ENCODE results near the gene MAP1S. TPM values are rescaled to one million over a fixed set of nuclear protein-coding genes. Genes with fewer than 3 reads are reported as not detected.

MAP1S gene
- total RNA-seq, 2 experiments from 2014 or later, result 18.1 to 21.4 TPM

DNA sequence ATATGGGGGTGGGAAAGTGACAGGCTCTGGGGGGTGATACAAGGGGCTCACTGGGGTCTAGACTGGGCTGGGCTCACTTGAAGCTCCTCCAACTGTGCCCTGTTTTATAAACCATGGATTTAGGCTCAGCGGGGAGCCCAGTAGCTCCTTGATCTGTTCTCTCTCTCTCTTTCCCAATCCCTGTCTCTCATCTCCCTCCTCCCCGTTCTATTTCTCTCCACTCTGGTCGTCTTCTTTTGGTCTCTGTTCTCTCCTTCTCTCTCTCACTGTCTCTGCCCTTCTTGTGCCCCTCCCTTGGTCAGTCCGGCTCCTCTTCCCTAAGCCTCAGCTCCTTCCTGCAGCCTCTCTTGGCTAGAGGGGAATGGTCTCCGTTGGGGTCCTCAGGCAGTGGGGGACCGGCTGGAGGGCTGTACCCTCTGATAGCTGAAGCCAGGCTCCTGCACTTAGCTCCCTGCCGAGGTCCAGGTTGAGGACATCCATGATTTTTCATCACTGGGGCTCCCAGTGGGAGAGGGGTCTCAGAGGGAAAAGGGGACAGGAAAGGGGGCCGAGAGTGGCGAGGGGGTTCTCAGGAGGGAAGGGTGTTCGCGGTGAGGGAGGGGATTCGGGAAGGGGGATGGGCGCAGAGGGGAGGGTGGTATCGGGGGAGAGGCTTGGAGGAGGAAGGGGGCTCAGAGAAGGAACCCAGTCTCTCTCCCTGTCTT, 39.6 kb upstream of the MAP1S start:
- Mint-ChIP-seq H3K9me3 (no peaks in the 10 kb centered on the region), H3K4me3 (no peak overlapping the region), H3K4me1 (ENCODE audit: low read depth) (no peaks in the 10 kb centered on the region), H3K36me3 (ENCODE audit: low read depth) (no peaks in the 10 kb centered on the region), H3K27ac (no peak overlapping the region), H3K27me3 (peaks cover 79% of the 10 kb centered on the region)
- DNase-seq, result no peak
- Histone ChIP-seq H3K27ac (ENCODE audit: low read depth in 1 of 2, low read length in 2 of 2) (no peak overlapping the region), H3K9me3 (ENCODE audit: control insufficient read depth in 1 of 2, insufficient read depth in 1 of 2, low read length in 2 of 2) (peaks cover 0 to 8% of the 10 kb centered on the region in 2 experiments), H3K36me3 (ENCODE audit: insufficient read depth, low read length) (no peaks in the 10 kb centered on the region), H3K4me1 (ENCODE audit: insufficient read depth, low read length) (peaks cover 10% of the 10 kb centered on the region), H3K27me3 (ENCODE audit: control insufficient read depth in 1 of 2, insufficient read depth in 2 of 2, low read length in 2 of 2) (peaks cover 44 to 51% of the 10 kb centered on the region in 2 experiments), H3K4me3 (ENCODE audit: low read length) (no peak overlapping the region)
- POLR2A ChIA-PET, result no interaction called here
- no peak for ATAC-seq (ENCODE audit: poor library complexity)
- CTCF ChIA-PET, result no interaction called here
- TF ChIP-seq, protein P1, sequence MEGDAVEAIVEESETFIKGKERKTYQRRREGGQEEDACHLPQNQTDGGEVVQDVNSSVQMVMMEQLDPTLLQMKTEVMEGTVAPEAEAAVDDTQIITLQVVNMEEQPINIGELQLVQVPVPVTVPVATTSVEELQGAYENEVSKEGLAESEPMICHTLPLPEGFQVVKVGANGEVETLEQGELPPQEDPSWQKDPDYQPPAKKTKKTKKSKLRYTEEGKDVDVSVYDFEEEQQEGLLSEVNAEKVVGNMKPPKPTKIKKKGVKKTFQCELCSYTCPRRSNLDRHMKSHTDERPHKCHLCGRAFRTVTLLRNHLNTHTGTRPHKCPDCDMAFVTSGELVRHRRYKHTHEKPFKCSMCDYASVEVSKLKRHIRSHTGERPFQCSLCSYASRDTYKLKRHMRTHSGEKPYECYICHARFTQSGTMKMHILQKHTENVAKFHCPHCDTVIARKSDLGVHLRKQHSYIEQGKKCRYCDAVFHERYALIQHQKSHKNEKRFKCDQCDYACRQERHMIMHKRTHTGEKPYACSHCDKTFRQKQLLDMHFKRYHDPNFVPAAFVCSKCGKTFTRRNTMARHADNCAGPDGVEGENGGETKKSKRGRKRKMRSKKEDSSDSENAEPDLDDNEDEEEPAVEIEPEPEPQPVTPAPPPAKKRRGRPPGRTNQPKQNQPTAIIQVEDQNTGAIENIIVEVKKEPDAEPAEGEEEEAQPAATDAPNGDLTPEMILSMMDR (IDR thresholded peaks at IDR 0.05), result no peak
- intact Hi-C loops (cut with DNase I, micrococcal nuclease), result no loop called here

GRCh38 chr19:17680230-17680722, 39.0 kb upstream of the MAP1S start:
- H3K36me3 Mint-ChIP-seq (ENCODE audit: low read depth), result no peaks in the 10 kb centered on the region
- Histone ChIP-seq H3K27me3 (ENCODE audit: control insufficient read depth in 1 of 2, insufficient read depth in 2 of 2, low read length in 2 of 2) (peaks cover 41 to 54% of the 10 kb centered on the region in 2 experiments), H3K36me3 (ENCODE audit: insufficient read depth, low read length) (no peaks in the 10 kb centered on the region), H3K4me3 (ENCODE audit: low read length) (no peak overlapping the region), H3K4me1 (ENCODE audit: insufficient read depth, low read length) (peaks cover 10% of the 10 kb centered on the region), H3K27ac (ENCODE audit: low read depth in 1 of 2, low read length in 2 of 2) (no peak overlapping the region), H3K9me3 (ENCODE audit: control insufficient read depth in 1 of 2, insufficient read depth in 1 of 2, low read length in 2 of 2) (peaks cover 0 to 8% of the 10 kb centered on the region in 2 experiments)
- peaks cover 85% of the 10 kb centered on the region for H3K27me3 Mint-ChIP-seq
- H3K4me1 Mint-ChIP-seq (ENCODE audit: low read depth), result no peaks in the 10 kb centered on the region
- no peak overlapping the region for H3K27ac Mint-ChIP-seq
- POLR2A ChIA-PET, result no interaction called here
- TF ChIP-seq, protein P1 (IDR thresholded peaks at IDR 0.05), result no peak
- CTCF ChIA-PET, result interaction anchor here (0.7 kb wide), 1 partner anchor 13 kb away, joined by 3 read pairs; no protein-coding TSS in a partner anchor
- no peaks in the 10 kb centered on the region for H3K9me3 Mint-ChIP-seq
- H3K4me3 Mint-ChIP-seq, result no peak overlapping the region
- peak in 8 of 14 experiments; percentile 12 to 75 (median 36) for DNase-seq
- intact Hi-C loops (cut with DNase I, micrococcal nuclease), result no loop called here
- peak; percentile 48 for ATAC-seq (ENCODE audit: poor library complexity)

DNA sequence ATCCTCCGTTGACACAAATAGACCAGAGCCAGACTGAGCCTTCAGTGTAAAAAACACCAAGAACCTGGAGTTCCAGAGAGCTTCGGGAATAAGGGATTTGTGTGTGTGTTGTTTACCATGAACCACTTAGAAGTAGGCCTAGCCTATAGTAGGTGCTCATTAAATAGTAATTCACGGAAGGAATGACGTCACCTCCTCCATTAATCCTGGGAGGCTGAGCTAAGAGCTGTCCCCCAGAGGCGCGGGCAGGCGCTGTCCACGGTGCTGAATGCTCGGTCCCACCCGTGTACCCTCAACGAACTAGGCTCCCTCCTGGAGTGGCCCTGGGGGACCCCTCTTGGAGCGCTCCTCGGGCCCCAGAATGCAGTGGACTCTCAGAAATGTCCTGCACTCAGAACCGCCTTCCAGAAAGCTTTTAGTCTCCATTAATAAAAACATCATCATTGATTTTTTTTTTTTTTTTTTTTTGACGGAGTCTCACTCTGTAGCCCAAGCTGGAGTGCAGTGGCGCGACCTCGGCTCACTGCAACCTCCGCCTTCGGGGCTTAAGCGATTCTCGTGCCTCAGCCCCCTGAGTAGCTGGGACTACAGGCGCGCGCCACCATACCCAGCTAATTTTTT, 37.7 kb upstream of the MAP1S start:
- ChIA-PET POLR2A (no interaction called here), CTCF (no interaction called here)
- Histone ChIP-seq H3K27me3 (ENCODE audit: control insufficient read depth in 1 of 2, insufficient read depth in 2 of 2, low read length in 2 of 2) (peaks cover 53 to 67% of the 10 kb centered on the region in 2 experiments), H3K36me3 (ENCODE audit: insufficient read depth, low read length) (no peaks in the 10 kb centered on the region), H3K4me1 (ENCODE audit: insufficient read depth, low read length) (peaks cover 18% of the 10 kb centered on the region), H3K9me3 (ENCODE audit: control insufficient read depth in 1 of 2, insufficient read depth in 1 of 2, low read length in 2 of 2) (peaks cover 0 to 8% of the 10 kb centered on the region in 2 experiments), H3K4me3 (ENCODE audit: low read length) (no peak overlapping the region), H3K27ac (ENCODE audit: low read depth in 1 of 2, low read length in 2 of 2) (no peak overlapping the region)
- ATAC-seq (ENCODE audit: poor library complexity), result no peak
- Mint-ChIP-seq H3K36me3 (ENCODE audit: low read depth) (no peaks in the 10 kb centered on the region), H3K27ac (no peak overlapping the region), H3K9me3 (no peaks in the 10 kb centered on the region), H3K4me1 (ENCODE audit: low read depth) (no peaks in the 10 kb centered on the region), H3K27me3 (peaks cover 90% of the 10 kb centered on the region), H3K4me3 (no peak overlapping the region)
- DNase-seq, result peak in 8 of 14 experiments; percentile 13 to 57 (median 36)
- intact Hi-C loops (cut with DNase I, micrococcal nuclease), result no loop called here
- TF ChIP-seq, protein P1 (IDR thresholded peaks at IDR 0.05), result no peak
